GM18507 (cell line): ENCODE measurements around the gene KLK15.
"Not testable (repeated sequence)": the region's sequence is repeated elsewhere in the genome, so short reads cannot be mapped to it uniquely, and the experiment has no call there.

ENCODE experiments used
- DNase-seq: peaks from one replicate; pipeline ENCODE4 v3.0.0; 2011; ENCODE audit warnings: low read depth; ENCODE audit not compliant: insufficient read length; ENCODE audit errors: extremely low spot score
- FAIRE-seq: peaks from 2 replicates; lab custom pipeline; 2011; peaks lifted over from hg19 to GRCh38; lab: Jason Lieb, UNC

The KLK15 gene

GRCh38 chr19:50823389-50824042 lies 9.9 kb downstream of the KLK15 start, which contains the start of gene KLK1:
KLK1 (minus strand) TSS chr19:50823787; CDS start chr19:50823748, 39 bp downstream.
- DNase-seq (no peak), FAIRE-seq (no peak)

- DNase-seq (no peak), FAIRE-seq (no peak)
Measured at GRCh38 chr19:50822661-50823208, 10.6 kb downstream of the KLK15 start.

DNA sequence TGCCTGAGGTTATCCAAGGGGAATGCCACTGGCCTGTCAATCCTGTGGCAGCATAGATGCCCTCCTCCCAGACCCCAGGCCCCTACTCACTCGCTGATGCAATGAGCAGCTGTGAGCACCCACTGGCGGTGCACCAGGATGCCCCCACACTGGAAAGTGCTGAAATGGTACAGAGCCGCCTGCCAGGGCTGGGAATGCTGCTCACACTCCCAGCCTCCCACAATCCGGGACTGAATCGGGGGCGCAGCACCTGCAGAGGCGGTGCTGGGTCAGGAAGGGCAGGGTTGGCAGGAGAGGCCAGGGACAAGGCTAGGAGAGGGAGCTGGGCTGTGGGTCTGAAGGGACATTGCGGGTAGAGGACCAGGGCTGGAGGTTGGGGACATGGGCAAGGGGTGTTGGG lies 11.8 kb downstream of the KLK15 start:
- FAIRE-seq (no peak), DNase-seq (no peak)

- FAIRE-seq, result no peak
- no peak for DNase-seq
Measured at GRCh38 chr19:50821248-50821612, 12.1 kb downstream of the KLK15 start.

DNA sequence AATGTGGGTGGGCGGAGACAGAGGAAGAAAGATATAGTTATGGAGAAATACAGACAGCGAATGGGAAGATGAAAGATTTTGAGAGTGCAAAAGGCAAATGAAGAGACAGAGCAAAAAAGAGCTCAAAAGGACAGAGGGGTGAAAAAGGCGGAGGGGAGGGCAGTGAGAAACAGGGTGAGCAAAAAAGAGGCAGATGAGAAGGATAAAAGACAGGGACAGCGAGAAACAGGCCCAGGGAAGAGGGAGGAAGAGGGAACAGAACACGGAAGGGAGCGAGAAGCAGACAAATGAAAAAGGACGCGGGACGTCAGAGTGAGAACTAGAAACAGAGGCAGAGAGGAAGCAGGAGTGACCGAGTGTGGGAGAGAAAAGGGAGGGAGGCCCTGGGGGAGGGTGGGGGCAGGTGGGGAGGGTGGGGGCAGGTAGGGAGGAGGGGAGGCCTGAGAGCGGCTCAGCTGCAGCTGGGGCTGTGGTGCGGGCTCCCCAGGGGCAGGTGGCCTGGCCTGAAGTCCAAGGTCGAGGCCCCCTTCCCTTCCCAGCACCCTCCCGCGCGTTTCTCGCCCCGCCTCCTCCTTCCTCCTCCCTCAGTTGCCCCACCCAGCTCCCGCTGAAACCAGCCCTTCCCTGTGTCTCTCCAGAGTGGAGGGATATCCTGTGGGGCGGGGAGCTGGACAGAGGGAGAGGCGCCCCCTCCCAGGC lies 12.7 kb downstream of the KLK15 start:
- FAIRE-seq (peak; percentile 75), DNase-seq (peak; percentile 45)

- DNase-seq (no peak), FAIRE-seq (peak; percentile 57)
Measured at GRCh38 chr19:50820086-50820485, 13.3 kb downstream of the KLK15 start.

DNA sequence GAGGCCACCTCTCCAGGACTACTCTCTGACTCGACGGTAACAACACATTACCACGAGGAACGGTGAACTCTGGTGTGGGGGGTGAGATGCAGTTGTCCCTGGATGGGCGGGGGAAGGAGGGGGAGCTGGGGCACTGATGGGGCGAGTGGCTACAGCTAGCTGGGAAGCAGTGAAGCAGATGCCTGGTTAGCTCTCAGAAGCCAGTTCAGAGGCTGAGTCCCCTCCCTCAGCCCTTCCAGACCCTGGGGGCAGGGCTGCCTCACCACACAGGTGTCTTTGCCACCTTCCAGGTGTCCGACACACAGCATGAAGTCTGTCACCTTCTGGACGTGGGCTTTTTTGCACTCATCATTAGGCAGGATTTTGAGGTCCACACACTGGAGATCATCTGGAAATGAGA lies 13.7 kb downstream of the KLK15 start:
- DNase-seq (no peak), FAIRE-seq (no peak)

- no peak for DNase-seq
- peak; percentile 24 for FAIRE-seq
Measured at GRCh38 chr19:50818859-50819472, 14.4 kb downstream of the KLK15 start.

GRCh38 chr19:50817941-50818858 lies 15.2 kb downstream of the KLK15 start:
- DNase-seq (peak; percentile 73), FAIRE-seq (no peak)

- no peak for FAIRE-seq
- DNase-seq, result no peak
Measured at GRCh38 chr19:50815439-50815838, 17.9 kb downstream of the KLK15 start.

- no peak for DNase-seq
- no peak for FAIRE-seq
Measured at GRCh38 chr19:50814883-50815282, 18.5 kb downstream of the KLK15 start.

GRCh38 chr19:50812474-50812873 lies 20.9 kb downstream of the KLK15 start:
- FAIRE-seq (no peak), DNase-seq (no peak)

- not testable (repeated sequence) for DNase-seq, FAIRE-seq
Measured at GRCh38 chr19:50811622-50812238, 21.6 kb downstream of the KLK15 start.

DNA sequence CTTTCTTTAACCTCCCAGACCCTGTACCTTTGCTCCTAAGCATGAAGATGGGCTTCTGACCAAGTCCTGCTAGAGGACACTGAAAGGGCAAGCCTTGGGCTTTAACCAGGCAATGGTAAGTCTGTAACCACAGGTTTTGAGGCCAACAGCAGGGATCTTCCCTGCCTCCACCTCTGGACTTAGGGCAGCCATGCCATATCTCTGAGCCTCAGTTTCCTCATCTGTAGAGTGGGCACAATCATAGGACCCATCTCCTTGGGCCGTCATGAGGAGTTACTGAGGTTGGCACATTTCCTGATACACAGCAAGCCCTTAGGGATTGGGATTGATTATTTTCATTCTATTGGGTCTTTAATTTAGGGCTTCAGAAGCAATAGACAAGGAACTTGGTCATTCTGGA lies 24.5 kb downstream of the KLK15 start:
- no peak for DNase-seq
- FAIRE-seq, result no peak

- DNase-seq (peak; percentile 93), FAIRE-seq (peak; percentile 98)
Measured at GRCh38 chr19:50804420-50805272, 28.7 kb downstream of the KLK15 start.

GRCh38 chr19:50803633-50804419 lies 29.5 kb downstream of the KLK15 start:
- FAIRE-seq, result no peak
- no peak for DNase-seq

- no peak for FAIRE-seq
- no peak for DNase-seq
Measured at GRCh38 chr19:50801107-50801506, 32.3 kb downstream of the KLK15 start.

DNA sequence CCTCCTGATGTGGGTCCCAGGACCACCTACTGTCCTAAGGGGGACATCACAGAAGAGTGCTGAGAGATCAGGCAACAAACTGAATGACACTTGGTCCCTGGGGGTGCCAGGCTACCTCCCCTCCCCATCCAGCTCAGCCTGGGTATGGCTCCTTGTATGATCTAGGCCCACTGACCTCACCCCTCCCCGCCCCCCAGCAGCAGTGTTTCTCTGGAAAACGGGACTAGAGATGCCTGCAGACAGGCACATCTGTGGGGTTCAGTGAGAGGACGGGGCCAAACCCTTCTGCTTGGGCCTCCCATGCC lies 33.9 kb downstream of the KLK15 start:
- DNase-seq (no peak), FAIRE-seq (no peak)
